GM06990 (cell line): ENCODE measurements around the gene SEMA3A.
"Not testable (repeated sequence)": the region's sequence is repeated elsewhere in the genome, so short reads cannot be mapped to it uniquely, and the experiment has no call there.

Experiments
- DNase-seq: peaks from one replicate; pipeline ENCODE4 v3.0.0-alpha.2; 2011; ENCODE audit not compliant: insufficient read length; ENCODE audit errors: extremely low read depth
- H3K27me3 ChIP-seq: replicated peaks from 2 replicates; pipeline ENCODE4 v1.6.0; 2011; ENCODE audit warnings: low read length; ENCODE audit not compliant: control insufficient read depth, insufficient read depth
- H3K36me3 ChIP-seq: 2 replicates; pipeline ENCODE4 v1.5.1; 2011; ENCODE audit warnings: low read length; ENCODE audit not compliant: control insufficient read depth, insufficient read depth
- H3K4me3 ChIP-seq: replicated peaks from 2 replicates; pipeline ENCODE4 v1.5.1; 2011; ENCODE audit warnings: low read depth, mild to moderate bottlenecking, control low read depth, low read length
- CTCF ChIP-seq: IDR thresholded peaks from 2 replicates; pipeline ENCODE4 v1.5.1; 2011; ENCODE audit warnings: low read length, control low read depth, mild to moderate bottlenecking, inconsistent platforms; ENCODE audit not compliant: insufficient read depth, poor library complexity, severe bottlenecking

The SEMA3A gene

DNA sequence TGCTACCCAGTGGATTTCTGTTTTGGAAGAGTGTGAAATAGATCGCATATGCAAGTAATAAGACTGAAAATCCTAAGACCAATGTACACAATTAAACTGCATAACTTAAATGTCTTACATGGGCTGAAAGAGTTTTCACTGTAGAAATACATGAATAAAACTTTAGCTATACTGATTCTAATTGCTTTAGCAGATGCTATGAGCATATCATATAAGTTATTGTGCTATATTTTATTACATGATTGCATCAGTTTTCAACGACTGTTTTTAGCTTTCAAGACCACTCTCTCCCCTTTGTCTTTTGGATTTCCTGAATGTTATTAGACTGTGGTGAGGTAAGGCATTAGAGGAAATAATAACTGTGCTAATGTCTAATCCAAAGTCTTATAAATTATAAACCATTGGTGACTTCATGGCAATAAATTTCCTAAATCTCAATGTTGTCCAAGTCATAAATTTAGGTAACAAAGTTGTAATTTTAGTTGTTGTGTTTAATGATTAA lies 124.5 kb downstream of the SEMA3A start:
- no peaks in the 10 kb centered on the region for H3K36me3 ChIP-seq
- H3K4me3 ChIP-seq, result no peak overlapping the region
- DNase-seq, result no peak
- no peaks in the 10 kb centered on the region for H3K27me3 ChIP-seq
- TF ChIP-seq CTCF, result no peak

DNA sequence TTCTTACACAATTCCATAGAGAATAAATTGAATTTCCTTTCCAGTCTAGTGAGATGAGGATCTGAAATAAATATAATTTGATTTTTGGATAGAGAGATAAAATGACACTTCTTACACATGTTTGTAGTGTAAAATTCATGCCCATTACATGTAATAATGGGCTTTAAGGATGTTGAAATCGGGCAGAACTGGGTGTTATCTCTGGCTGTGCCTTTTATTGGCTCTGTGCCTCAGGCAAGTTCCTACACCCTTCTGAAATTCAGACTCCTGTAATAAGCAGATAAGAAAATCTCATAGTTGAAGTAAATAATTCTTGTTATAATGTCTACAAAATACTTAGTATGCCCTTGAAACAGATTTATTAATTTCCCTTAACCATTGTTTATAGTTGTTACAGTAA lies 125.6 kb downstream of the SEMA3A start:
- no peak for DNase-seq
- Histone ChIP-seq H3K4me3 (no peak overlapping the region), H3K36me3 (no peaks in the 10 kb centered on the region), H3K27me3 (no peaks in the 10 kb centered on the region)
- TF ChIP-seq CTCF, result no peak

GRCh38 chr7:84062489-84062901 lies 132.1 kb downstream of the SEMA3A start:
- H3K4me3 ChIP-seq, H3K27me3 ChIP-seq, DNase-seq, H3K36me3 ChIP-seq: not testable (repeated sequence)

DNA sequence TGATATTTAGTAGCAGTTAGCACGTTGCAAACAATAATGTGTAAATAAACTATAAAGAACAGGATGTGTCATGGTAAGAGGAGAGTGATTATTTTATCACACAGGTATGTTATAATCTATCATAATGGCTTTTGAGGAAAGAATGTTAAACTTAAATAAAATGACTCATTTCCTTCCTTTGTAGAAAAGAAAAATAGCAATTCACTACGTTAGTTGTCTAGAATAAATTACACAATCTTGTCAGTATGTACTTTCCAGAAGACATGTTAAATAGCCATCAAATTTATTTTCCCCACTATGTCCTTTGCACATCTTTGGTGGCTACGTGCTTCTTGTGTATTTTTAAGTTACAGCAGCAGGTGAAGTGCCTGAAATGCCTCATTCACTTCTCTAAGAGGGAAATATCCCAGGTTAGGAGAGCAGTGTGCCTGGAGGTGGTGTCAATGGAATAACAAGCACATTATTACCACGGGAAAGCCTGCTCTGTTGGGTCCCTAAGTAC lies 133.8 kb downstream of the SEMA3A start:
- TF ChIP-seq CTCF, result no peak
- no peaks in the 10 kb centered on the region for H3K27me3 ChIP-seq
- no peak for DNase-seq

GRCh38 chr7:84060000-84060399 lies 134.6 kb downstream of the SEMA3A start:
- no peak for TF ChIP-seq CTCF
- Histone ChIP-seq H3K4me3 (no peak overlapping the region), H3K27me3 (no peaks in the 10 kb centered on the region), H3K36me3 (no peaks in the 10 kb centered on the region)
- DNase-seq, result no peak

More for the DNA sequence above, 133.8 kb downstream of the SEMA3A start:
- H3K36me3 ChIP-seq, result no peaks in the 10 kb centered on the region
- no peak overlapping the region for H3K4me3 ChIP-seq

GRCh38 chr7:84058311-84059076 lies 136.1 kb downstream of the SEMA3A start:
- no peak for DNase-seq
- H3K27me3 ChIP-seq, result no peaks in the 10 kb centered on the region
- no peak for TF ChIP-seq CTCF
- no peak overlapping the region for H3K4me3 ChIP-seq
- no peaks in the 10 kb centered on the region for H3K36me3 ChIP-seq
